Stimulated activated CD8-positive, alpha-beta memory T cell treated with anti-CD3 and anti-CD28 coated beads, Interleukin-4, amount 100 ng/mL, for 4 hours (primary cell): ENCODE data around the gene SASH1.

Experiments used
- DNase-seq, 2 donors: peaks; one replicate each; pipeline ENCODE4 v3.0.0-alpha.2; 2020; ENCODE audit warnings: low read depth in 2 of 2, low spot score in 1 of 2

Gene SASH1

DNA sequence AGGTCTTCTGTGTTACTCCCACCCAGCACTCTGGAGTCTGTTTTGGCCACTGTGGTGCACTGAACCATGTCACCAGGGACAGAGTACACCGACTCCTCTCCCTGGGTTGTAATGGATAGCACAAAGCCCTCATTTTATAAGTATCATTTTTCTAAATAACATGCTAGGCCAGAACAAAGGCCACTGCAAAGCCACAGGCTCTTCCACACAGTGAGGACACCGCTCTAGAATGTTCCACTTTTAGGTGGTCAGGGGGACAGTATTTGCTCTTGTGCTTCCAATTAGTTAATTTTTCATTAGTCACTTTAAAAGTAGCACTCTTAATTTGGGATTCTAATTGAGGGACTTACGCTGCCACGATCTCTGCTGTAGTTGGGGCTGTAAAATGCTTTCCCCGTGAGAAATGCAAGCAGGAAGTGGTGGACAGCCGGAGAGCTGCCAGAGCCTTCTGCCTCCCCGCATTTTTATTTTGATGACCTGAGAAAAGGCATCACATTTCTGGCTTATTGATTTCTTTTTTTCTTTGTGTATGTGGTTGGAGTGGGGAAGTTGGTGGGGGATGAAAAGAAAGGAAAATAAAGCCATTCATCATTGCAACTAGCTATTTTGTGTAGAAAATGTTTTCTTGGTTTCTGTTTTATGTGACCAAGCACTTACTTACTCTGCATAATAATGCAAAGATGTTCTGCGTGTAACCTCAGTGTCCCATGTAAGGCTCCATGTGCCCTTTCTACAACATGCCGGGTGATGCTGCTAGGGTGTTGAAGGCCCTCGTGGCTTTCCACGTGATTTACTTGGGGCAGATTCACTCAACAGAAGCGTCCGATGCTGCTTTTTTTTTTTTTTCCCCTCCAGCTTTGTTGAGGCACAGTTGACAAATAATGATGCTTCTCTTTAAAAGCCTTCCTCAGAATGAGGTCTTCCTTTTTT lies 195.9 kb downstream of the SASH1 start:
- DNase-seq: no peak

DNA sequence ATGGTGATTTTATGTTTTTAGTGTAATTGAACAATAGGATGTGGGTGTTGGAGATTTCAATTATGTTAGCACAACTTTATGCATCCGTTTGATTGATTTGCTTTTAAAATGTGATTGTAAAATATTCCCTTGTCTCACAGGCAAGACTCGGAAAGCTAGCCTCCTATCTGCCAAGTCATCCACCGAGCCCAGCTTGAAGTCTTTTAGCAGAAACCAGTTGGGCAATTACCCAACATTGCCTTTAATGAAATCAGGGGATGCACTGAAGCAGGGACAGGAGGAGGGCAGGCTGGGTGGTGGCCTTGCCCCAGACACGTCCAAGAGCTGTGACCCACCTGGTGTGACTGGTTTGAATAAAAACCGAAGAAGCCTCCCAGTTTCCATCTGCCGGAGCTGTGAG lies 200.9 kb downstream of the SASH1 start:
- DNase-seq: no peak

DNA sequence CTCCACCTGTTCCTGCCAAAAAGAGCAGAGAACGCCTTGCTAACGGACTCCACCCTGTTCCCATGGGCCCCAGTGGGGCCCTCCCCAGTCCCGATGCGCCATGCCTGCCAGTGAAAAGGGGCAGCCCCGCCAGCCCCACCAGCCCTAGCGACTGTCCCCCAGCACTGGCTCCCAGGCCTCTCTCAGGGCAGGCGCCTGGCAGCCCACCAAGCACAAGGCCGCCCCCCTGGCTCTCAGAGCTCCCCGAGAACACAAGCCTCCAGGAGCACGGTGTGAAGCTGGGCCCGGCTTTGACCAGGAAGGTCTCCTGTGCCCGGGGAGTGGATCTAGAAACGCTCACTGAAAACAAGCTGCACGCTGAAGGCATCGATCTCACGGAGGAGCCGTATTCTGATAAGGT lies 201.8 kb downstream of the SASH1 start:
- DNase-seq: no peak

DNA sequence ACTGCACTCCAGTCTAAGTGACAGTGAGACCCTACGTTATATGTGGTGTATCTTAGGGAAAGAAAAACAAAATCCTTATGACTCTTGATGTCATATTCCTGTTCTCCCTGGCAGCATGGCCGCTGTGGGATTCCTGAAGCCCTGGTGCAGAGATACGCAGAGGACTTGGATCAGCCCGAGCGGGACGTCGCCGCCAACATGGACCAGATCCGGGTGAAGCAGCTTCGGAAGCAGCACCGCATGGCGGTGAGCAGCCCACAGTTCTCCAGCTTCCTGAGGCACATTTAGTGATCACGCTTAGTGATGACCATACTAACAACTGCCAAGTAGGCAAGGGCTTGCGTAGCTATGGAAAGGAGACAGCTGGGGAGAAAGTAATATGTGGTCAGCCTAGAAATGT lies 203.3 kb downstream of the SASH1 start:
- no peak for DNase-seq

DNA sequence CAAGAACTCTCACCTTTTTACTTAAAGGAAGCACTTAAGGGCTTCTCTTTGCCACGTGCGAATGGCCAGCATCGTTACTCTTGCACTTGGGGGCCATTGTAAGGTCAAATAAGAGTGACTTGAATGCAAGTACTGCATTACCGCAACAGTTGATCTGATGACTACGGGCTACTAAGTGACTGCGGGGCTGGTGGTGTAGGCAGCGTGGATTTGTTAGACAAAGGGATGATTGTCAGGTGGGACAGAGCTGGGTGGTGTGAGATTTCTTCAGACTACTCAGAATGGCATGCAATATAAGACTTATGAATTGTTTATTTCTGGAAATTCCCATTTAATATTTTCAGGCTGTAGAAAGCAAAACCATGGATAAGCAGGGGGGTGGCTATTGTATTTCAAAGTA lies 204.5 kb downstream of the SASH1 start:
- no peak for DNase-seq

DNA sequence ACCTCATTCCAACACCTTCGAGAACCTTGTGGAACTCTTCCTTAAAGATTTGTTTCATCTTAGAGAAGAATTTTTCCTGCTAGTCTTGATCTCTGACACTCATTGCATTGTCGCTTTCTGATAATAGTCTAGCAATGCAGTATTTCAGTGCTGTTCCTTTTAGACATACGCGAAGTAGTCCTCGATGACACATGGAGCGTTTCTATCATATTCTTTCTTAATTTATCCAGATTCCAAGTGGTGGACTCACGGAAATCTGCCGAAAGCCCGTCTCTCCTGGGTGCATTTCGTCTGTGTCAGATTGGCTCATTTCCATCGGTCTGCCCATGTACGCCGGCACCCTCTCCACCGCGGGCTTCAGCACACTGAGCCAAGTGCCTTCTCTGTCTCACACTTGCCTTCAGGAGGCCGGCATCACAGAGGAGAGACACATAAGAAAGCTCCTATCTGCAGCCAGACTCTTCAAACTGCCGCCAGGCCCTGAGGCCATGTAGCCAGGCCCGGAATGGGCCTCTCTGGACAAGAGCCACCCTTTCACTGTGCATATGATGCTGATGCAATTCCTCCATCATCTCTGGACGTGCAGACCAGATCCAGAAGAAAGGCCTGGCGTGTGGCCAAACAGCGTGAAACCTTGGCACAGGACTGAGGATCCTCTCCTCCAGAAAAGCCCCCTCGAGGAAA lies 205.6 kb downstream of the SASH1 start:
- no peak for DNase-seq

DNA sequence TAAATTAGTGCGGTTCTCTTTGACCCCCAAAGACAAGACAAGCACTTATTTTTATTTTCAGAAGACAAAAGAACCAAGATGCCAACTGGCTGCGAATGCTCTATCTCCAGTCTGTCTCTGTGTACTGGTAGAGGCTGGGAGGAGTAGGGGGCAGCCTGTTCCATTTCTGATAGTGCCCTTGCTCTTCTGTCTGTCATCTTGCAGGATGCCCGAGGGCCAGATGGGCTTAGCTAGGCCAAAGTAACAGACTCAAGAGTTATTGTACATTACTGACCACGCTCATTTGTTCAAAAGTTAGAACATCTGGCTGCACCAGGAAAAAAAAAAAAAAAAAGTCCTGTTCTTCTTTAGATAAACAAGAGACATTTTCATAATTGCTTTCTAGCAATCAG lies 206.1 kb downstream of the SASH1 start:
- DNase-seq: no peak

DNA sequence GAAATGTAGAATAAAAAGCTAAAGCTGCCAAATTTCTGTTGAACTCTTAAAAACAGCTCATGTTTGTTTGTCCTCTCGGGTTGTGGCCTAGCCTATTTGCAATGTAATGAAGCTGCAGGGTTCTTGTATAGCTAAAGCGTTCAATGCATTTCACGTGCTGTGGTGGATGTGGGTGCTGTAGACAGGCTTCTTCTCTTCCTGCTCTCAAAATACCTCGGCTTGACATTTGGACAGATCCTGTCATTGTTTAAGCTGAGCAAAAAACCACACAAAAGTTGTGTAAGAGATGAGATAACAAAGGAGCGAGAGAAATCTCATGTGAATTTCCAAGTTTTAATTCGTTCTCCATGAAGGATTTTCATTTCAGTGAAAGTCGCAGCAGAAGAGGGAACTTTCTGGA lies 207.9 kb downstream of the SASH1 start:
- no peak for DNase-seq

DNA sequence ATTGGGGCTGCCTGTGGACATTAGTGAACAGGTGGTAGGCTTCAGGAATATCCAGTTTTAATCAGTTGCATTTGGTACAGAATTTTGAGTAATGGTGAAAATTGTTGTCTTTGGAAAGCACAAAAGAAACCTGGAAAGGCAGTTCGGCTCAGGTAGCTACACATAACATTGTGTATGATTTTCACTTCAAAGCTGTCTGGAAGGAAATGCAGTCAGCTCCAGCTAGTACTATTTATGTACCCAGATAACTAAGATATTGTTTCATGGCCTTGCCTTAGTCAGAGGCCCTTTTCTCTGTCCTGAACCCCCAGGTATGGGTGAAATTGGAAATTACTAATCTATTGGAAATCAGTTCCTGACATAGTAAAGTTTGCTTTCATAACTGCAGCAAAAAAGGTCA lies 208.6 kb downstream of the SASH1 start:
- no peak for DNase-seq

DNA sequence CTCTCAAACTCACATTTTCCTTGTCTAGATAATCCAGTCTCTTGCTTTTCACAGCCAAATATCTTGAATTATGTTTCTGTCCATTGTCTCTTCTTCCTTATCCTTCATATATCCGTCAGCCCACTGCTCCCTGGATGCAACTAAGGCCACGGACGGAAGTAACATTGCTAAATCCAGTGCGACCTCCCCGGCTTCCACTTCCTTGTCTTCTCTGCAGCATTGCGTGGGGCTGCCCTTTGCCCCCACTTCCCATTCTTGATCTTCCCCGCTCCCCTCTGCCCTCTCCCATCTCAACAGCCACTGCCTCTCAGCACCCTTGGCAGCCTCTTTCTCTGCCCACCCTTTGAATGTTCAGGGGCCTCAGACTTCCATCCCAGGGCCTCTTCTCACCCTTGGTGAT lies 213.8 kb downstream of the SASH1 start:
- no peak for DNase-seq

DNA sequence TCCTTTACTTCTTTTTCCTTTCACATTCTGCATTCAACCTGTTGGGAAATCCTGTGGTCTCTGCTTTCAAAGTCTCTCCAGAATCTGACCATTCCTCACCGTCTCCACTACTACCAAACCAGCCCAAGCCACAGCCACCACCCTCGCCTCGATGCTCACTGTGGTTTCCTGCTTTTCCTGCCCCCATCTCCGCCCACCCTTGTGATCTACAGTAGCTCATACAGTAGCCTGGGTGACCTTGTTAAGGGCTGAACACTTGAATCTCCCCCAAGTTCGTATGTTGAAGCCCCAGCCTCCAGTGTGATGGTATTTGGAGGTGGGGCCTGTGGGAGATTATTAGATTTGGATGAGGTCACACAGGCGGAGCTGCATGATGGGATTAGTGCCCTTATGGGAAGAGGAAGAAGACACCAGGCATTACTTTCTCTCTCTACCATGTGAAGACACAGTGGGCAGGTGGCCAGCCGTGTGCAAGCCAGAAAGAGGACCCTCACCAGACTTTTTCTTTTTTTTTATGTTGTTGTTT lies 215.2 kb downstream of the SASH1 start:
- no peak for DNase-seq

DNA sequence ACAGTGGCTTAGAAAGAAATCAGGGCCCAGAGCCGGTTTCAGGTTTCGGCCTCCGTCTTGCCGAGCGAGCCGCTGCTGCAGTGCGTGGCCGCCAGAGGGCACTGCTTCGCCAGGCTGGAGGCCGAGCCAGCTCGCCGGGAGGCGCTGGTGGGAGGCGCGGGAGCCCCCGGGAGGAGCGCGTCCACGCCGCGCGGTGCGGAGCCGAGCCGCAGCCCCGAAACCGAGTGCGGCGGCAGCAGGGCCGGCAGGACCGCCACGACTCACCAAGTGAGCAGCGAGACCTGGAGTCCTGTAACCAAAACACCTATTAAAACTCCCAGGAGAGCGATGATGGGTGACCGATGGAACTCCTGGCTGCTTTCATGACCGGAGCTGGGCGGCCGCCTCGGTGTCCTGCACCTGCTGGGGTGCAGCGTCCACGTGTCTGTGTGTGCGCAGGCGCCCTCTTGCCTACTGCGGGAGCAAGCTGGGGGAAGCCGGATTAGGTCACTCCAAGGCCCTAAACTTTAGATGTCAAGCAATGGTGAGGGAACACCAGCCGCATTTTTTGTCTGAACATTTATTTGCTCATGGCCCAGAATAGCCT lies 217.3 kb downstream of the SASH1 start:
- peak; percentile 26 to 38 for DNase-seq

DNA sequence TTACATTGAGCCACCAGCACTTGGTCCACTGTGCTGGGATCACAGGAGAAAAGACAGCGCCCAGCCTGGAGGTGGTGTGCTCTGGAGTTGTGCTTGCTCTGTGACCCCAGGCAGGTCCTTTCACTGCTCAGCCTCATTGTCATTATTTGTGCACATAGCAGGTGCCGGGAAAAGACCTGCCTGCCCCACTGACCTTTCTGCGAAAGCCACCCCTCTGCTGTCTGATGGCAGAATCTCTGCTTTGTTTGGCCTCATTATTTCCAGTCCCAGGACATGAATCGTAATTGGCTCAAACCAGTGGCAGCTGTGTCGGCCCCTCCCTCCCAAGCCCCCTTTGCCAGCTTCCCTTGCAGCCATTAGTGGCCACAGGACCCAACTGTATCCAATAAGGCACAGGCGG lies 219.0 kb downstream of the SASH1 start:
- DNase-seq: no peak

DNA sequence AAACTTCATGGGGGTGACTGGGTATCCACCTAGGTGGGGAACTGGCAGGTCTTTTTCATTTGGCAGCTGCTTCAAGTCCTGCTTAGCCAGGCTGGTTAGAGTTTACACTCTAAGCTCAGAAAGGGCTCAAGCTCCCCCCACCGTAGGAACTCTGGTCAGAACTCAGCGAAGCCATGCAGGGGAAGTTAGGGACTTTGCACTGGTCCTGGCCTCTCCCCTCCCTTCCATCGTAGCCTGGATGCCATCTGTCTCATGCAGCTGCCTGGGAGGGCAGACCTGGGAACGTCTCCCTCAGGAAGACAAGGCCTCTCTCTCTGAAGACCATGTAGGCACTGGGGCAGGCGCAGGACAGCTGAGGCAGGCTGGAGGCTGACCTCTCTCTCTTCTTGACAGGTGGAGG lies 220.4 kb downstream of the SASH1 start:
- no peak for DNase-seq

DNA sequence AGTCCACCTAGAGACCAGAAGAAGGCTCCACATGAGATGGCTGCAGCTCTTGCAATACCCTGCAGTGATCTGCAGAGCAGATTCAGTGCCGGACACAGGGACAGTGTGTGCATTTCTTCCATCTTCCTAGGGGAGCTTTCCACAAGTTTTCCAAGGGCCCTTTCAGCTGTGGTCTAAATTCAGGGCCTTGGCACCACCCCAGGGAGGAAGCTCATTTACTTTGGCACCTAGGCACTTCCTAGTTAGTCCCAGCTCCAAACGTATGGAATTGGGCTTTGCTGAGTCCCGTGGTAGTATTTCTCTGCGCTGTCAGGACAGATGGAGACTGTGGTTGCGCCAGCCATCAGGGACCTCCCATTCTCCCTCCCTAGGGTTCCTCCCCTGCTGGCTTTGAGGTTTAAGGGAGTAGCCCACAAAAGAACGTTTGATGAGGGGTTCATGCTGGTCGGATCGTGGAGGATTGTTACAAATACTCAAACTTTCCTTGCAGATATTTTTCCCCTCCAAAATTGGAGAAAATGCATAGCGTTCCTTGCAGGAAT lies 221.9 kb downstream of the SASH1 start:
- DNase-seq: no peak

DNA sequence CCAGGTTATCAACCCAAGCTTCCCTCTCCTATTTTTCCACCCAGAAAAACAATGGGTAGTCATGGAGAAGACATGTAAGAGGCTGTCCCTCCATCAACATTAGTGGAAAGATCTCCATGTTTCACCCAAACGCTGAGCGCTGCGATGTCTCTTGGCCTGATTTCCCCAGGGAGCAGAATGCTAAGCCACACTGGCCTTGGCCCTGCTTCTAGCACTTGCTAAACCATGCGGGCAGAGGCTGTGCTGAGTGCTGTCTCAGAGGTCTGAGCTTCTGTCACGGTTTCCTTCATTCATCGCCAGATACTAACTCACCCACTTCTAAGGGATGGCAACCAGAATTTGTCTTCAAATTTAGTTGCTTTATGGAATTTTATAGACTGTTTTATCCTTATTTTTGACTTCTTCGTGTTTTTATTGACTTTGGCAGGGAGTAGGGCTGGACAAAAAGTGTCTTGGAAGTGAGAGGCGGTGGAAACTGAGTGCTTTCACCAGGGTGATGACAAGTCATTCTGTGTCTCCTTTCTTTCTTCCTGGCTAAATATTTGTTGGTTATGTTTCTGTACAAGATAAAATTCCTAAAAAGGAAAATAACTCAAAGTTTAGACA lies 222.8 kb downstream of the SASH1 start:
- DNase-seq: no peak

DNA sequence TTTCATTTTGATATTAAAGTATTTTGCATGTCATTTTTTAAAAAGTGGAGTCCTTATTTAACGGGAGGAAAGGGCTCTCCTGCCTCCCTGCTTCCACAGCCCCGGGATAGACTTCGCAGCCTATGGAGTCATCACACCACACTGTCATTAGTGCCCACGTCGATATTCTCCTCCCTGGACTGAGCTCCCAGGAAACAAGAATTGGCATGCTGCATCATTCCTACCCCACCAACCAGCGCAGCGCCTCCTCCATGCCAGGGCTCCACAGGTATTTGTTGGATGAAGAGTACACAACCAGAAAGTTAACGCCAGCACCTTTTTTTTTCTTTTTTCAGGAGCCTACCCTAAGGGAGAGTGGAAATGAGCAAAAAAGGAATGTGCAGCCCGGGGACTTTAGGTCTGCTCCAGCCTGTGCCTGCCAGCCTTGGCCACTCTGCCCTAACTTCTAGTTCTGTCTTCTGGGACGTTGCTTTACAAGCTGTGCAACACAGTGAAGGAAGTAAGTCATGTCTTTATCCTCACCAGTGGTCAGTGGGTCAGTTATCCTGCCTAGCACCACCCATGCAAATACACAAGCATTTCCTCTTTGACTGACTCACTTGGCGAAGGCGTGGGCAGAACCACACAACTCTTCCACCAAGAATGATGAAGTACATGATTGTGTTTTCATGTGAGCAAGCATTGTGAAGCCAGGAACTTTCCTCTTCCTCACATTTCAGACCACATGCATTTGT lies 223.5 kb downstream of the SASH1 start:
- DNase-seq: no peak

DNA sequence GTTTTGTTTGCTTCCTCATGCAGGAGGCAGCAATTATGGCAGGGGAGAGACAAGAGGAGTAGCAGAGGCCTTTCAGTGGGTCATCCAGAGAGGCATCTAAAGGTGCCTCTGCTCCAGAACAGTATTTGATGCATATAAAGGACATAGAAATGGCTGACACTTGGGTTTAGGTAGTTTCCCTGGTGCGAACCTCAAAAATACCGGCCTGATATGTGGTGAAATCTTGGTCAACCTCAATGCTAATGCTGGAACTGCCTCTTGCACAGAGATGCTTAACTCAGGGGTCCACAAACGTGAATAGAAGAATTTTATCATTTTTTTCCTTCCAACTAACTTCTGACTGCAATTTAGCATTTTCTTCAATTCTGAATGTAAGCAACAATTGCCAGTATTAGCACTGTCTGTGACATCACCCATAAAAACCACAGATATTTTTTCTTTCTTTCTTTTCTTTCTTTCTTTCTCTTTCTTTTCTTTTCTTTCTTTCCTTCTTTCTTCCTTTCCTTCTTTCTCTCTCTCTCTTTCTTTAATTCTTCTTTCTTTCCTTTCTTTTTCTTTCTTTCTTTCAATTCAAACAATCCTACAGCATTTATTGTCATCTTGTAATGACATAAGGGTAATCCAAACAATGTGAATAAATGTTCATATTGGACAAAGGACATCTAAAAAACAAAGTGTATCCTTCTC lies 224.2 kb downstream of the SASH1 start:
- no peak for DNase-seq

DNA sequence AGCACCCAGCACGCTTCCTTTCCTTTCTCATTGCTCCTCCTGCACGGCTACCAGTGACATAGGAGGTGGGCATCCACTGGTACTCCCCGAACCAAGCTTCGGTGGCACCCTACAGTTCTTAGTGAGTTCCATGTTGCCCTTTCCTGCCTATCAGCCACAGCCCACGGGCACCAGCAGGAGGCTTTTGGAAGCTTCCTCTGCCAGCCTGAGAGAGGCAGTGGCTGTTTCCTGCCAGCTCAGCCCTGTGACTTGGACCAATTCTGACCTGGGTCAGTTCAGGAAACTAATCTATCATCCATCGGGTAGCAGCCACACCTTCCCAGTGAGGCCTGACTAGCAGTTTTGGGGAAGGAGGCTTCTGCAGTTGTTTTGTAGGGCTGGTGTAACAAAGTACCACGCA lies 227.8 kb downstream of the SASH1 start:
- DNase-seq: no peak

DNA sequence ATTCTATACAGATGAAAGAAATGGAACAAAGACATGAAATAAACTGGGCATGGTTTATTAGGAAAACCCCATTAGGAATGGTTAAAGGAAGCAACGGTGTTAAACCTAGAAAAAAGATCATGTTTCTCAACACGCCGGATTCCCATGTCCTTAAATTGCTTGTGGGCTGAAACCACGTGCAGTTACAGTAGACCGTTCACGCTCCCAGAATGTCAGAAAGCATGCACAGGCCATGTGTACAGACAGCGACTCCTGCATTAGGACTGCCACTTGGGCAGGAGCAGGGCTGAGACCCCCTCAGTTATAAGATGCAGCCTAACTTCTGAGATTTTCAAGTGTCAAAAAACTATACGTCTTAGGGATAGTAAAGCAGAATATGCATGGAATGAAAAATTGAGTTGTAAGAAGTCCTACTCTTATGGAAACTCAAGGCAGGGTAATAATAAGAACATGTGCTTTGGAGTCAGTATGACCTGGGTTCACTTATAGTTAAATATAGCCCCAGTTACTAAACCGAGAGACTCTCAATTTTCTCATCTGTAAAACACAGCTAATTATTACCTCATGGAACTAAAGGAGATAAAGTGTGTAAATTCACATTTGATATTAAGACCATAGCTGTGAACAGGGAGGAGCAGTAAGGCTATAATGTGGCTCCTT lies 230.2 kb downstream of the SASH1 start:
- DNase-seq: no peak
